GM18951 (cell line): Measurements from ENCODE around the gene SERPINE2.

Experiments used
- POLR2A ChIP-seq: IDR thresholded peaks from 4 replicates; pipeline ENCODE4 v1.6.1; 2011; ENCODE audit warnings: mild to moderate bottlenecking; ENCODE audit not compliant: insufficient read length, insufficient read depth; ENCODE audit errors: extremely low read depth
- in situ Hi-C: fragments of 300-500 bp; cut with MboI; formaldehyde crosslinking; loops from one replicate; pipeline ENCODE4 v1.12.0; 2022; ENCODE audit warnings: low sequenced_read_pairs, mixed read lengths, inconsistent platforms; ENCODE audit not compliant: unreplicated experiment

The SERPINE2 gene

GRCh38 chr2:223993634-223994232, 45.4 kb downstream of the SERPINE2 start:
- in situ Hi-C loops, result no loop called here
- no peak for TF ChIP-seq POLR2A

GRCh38 chr2:223991611-223992010, 47.5 kb downstream of the SERPINE2 start:
- TF ChIP-seq POLR2A, result no peak
- in situ Hi-C loops, result no loop called here

GRCh38 chr2:223989856-223990232, 49.2 kb downstream of the SERPINE2 start:
- no peak for TF ChIP-seq POLR2A
- in situ Hi-C loops, result loop anchor here (10.0 kb wide), 1 partner anchor 275 kb away; no protein-coding TSS in a partner anchor

GRCh38 chr2:223989206-223989855, 49.8 kb downstream of the SERPINE2 start:
- TF ChIP-seq POLR2A, result no peak
- in situ Hi-C loops, result loop anchor here (10.0 kb wide), 1 partner anchor 275 kb away; no protein-coding TSS in a partner anchor

GRCh38 chr2:223981241-223981640, 57.8 kb downstream of the SERPINE2 start:
- no peak for TF ChIP-seq POLR2A
- in situ Hi-C loops, result loop anchor here (10.0 kb wide), 1 partner anchor 284 kb away; no protein-coding TSS in a partner anchor

GRCh38 chr2:223980803-223981202, 58.3 kb downstream of the SERPINE2 start:
- TF ChIP-seq POLR2A, result no peak
- in situ Hi-C loops, result loop anchor here (10.0 kb wide), 1 partner anchor 284 kb away; no protein-coding TSS in a partner anchor

- no peak for TF ChIP-seq POLR2A
- in situ Hi-C loops, result loop anchor here (10.0 kb wide), 1 partner anchor 284 kb away; no protein-coding TSS in a partner anchor
Observed at GRCh38 chr2:223980397-223980735, 58.7 kb downstream of the SERPINE2 start.

GRCh38 chr2:223979730-223980396, 59.2 kb downstream of the SERPINE2 start:
- in situ Hi-C loops, result loop anchor here (10.0 kb wide), 1 partner anchor 285 kb away; no protein-coding TSS in a partner anchor
- TF ChIP-seq POLR2A, result no peak

GRCh38 chr2:223978451-223978850, 60.6 kb downstream of the SERPINE2 start:
- no peak for TF ChIP-seq POLR2A
- in situ Hi-C loops, result no loop called here

- in situ Hi-C loops, result no loop called here
Observed at GRCh38 chr2:223976635-223977226, 62.4 kb downstream of the SERPINE2 start.

GRCh38 chr2:223973606-223974005, 65.5 kb downstream of the SERPINE2 start:
- TF ChIP-seq POLR2A, result no peak
- in situ Hi-C loops, result no loop called here

More at GRCh38 chr2:223976635-223977226, 62.4 kb downstream of the SERPINE2 start:
- TF ChIP-seq POLR2A, result no peak

- TF ChIP-seq POLR2A, result no peak
- in situ Hi-C loops, result no loop called here
Observed at GRCh38 chr2:223972656-223973102, 66.4 kb downstream of the SERPINE2 start.

GRCh38 chr2:223971731-223972130, 67.4 kb downstream of the SERPINE2 start:
- in situ Hi-C loops, result no loop called here
- TF ChIP-seq POLR2A, result no peak

- no peak for TF ChIP-seq POLR2A
- in situ Hi-C loops, result no loop called here
Observed at GRCh38 chr2:223970343-223971128, 68.5 kb downstream of the SERPINE2 start.
